Eye (tissue), 1 donor: ENCODE data around the gene GPR42.
"Not testable (repeated sequence)": the region's sequence is repeated elsewhere in the genome, so short reads cannot be mapped to it uniquely, and the experiment has no call there.

Source experiments
- DNase-seq: peaks from one replicate; pipeline ENCODE4 v3.0.0-alpha.2; 2015

GPR42 gene

GRCh38 chr19:35347171-35347929 lies 23.5 kb upstream of the GPR42 start, which contains the start of gene FFAR1:
FFAR1 (plus strand) TSS chr19:35347902; CDS start chr19:35351552, 3,650 bp downstream.
- DNase-seq: no peak

GRCh38 chr19:35347930-35348298 lies 23.0 kb upstream of the GPR42 start:
- no peak for DNase-seq

GRCh38 chr19:35348911-35349611 lies 21.8 kb upstream of the GPR42 start:
- DNase-seq: peak; percentile 41

- no peak for DNase-seq
Measured at GRCh38 chr19:35349614-35350521, 21.0 kb upstream of the GPR42 start.

- peak; percentile 79 for DNase-seq
Measured at GRCh38 chr19:35350591-35350990, 20.3 kb upstream of the GPR42 start.

GRCh38 chr19:35351411-35352176 lies 19.3 kb upstream of the GPR42 start:
- DNase-seq: no peak

- DNase-seq: no peak
Measured at GRCh38 chr19:35352177-35352447, 18.8 kb upstream of the GPR42 start.

GRCh38 chr19:35352448-35353304 lies 18.2 kb upstream of the GPR42 start:
- peak; percentile 90 for DNase-seq

GRCh38 chr19:35353635-35354034 lies 17.2 kb upstream of the GPR42 start:
- DNase-seq: no peak

GRCh38 chr19:35354898-35355297 lies 16.0 kb upstream of the GPR42 start:
- no peak for DNase-seq

GRCh38 chr19:35355791-35356460 lies 14.9 kb upstream of the GPR42 start:
- no peak for DNase-seq

- no peak for DNase-seq
Measured at GRCh38 chr19:35357867-35358573, 12.8 kb upstream of the GPR42 start, which contains the start of gene FFAR3. FFAR3 (plus strand) TSS chr19:35358460; CDS start chr19:35358891, 431 bp downstream.

GRCh38 chr19:35358834-35359233 lies 12.0 kb upstream of the GPR42 start:
- DNase-seq: not testable (repeated sequence)

- DNase-seq: not testable (repeated sequence)
Measured at GRCh38 chr19:35359395-35359794, 11.5 kb upstream of the GPR42 start.

GRCh38 chr19:35360081-35360480 lies 10.8 kb upstream of the GPR42 start:
- not testable (repeated sequence) for DNase-seq

GRCh38 chr19:35360880-35361420 lies 9.9 kb upstream of the GPR42 start:
- no peak for DNase-seq

- no peak for DNase-seq
Measured at GRCh38 chr19:35362261-35363000, 8.4 kb upstream of the GPR42 start.

GRCh38 chr19:35363001-35363590 lies 7.8 kb upstream of the GPR42 start:
- DNase-seq: no peak
